CD4-positive, alpha-beta T cell treated with Interleukin-21 for 1 hour (primary cell): ENCODE data around the gene CALD1.
A peak's percentile ranks its signal among the peaks of the same experiment; 100 is the strongest.
"Not testable (repeated sequence)": the region's sequence is repeated elsewhere in the genome, so short reads cannot be mapped to it uniquely, and the experiment has no call there.

Source experiments
- DNase-seq: peaks from one replicate; pipeline ENCODE4 v3.0.0-alpha.2; 2020

CALD1 gene

GRCh38 chr7:134981645-134982044 lies 202.2 kb downstream of the CALD1 start:
- DNase-seq = not testable (repeated sequence)

- no peak for DNase-seq
Measured at GRCh38 chr7:134985894-134986362, 206.5 kb downstream of the CALD1 start.

- peak; percentile 92 for DNase-seq
Measured at GRCh38 chr7:134986363-134987251, 207.2 kb downstream of the CALD1 start, which contains the start of gene AGBL3. TSS of gene AGBL3 (plus strand) at chr7:134986508. CDS start at chr7:134987934, 1,426 bp downstream.

- no peak for DNase-seq
Measured at GRCh38 chr7:134988161-134988560, 208.7 kb downstream of the CALD1 start.

- no peak for DNase-seq
Measured at GRCh38 chr7:134991469-134992339, 212.3 kb downstream of the CALD1 start.

GRCh38 chr7:134992626-134993179 lies 213.3 kb downstream of the CALD1 start:
- DNase-seq = peak; percentile 35

- DNase-seq = no peak
Measured at GRCh38 chr7:134993877-134994456, 214.5 kb downstream of the CALD1 start.

GRCh38 chr7:134995239-134996096 lies 216.0 kb downstream of the CALD1 start:
- peak; percentile 47 for DNase-seq

- DNase-seq = peak; percentile 18
Measured at GRCh38 chr7:134996097-134996550, 216.7 kb downstream of the CALD1 start.

GRCh38 chr7:134997214-134997885 lies 217.9 kb downstream of the CALD1 start:
- no peak for DNase-seq

- no peak for DNase-seq
Measured at GRCh38 chr7:134999136-134999535, 219.7 kb downstream of the CALD1 start.

- no peak for DNase-seq
Measured at GRCh38 chr7:135001390-135002165, 222.1 kb downstream of the CALD1 start.

- DNase-seq = no peak
Measured at GRCh38 chr7:135012229-135012628, 232.8 kb downstream of the CALD1 start.
